Upper lobe of left lung (tissue), 6 donors: Measurements from ENCODE around the gene RBMX2. TPM values are rescaled to one million over a fixed set of nuclear protein-coding genes. Genes with fewer than 3 reads are reported as not detected.

Source experiments
- ATAC-seq, 2 donors: fragments of 200-7000 bp; cut with Tn5 transposase; one replicate each; pipeline ENCODE4 v1.9.1; 2022; ENCODE audit warnings: mild to moderate bottlenecking in 2 of 2, moderate library complexity in 2 of 2; ENCODE audit not compliant: low FRiP score in 2 of 2
- DNase-seq, 2 donors: peaks; one replicate each; pipeline ENCODE4 v3.0.0-alpha.2; 2019 to 2020
- H3K27ac ChIP-seq, 4 donors: fragments of 200-600 bp; sonication (generic); one replicate each; pipeline ENCODE4 v1.5.1; 2016 to 2019
- H3K27me3 ChIP-seq, 4 donors: fragments of 200-600 bp; sonication (generic); one replicate each; pipeline ENCODE4 v1.5.1; 2017 to 2019
- H3K36me3 ChIP-seq, 4 donors: fragments of 200-600 bp; sonication (generic); one replicate each; pipeline ENCODE4 v1.5.1; 2016 to 2019
- H3K4me1 ChIP-seq, 4 donors: fragments of 200-600 bp; sonication (generic); one replicate each; pipeline ENCODE4 v1.5.1; 2018 to 2019
- H3K4me3 ChIP-seq, 4 donors: fragments of 200-600 bp; sonication (generic); one replicate each; pipeline ENCODE4 v1.5.1; 2017 to 2019; ENCODE audit warnings: mild to moderate bottlenecking in 2 of 4, moderate library complexity in 1 of 4
- H3K9me3 ChIP-seq, 4 donors: fragments of 200-600 bp; sonication (generic); one replicate each; pipeline ENCODE4 v1.5.1; 2018 to 2019
- EP300 ChIP-seq, 4 donors: sonication (generic); formaldehyde crosslinking; IDR thresholded peaks; one replicate each; pipeline ENCODE4 v1.5.1; 2017; ENCODE audit warnings: antibody characterized with exemption in 4 of 4, control low read depth in 2 of 4
- POLR2A ChIP-seq, 4 donors: fragments of 450-650 bp; IDR thresholded peaks; one replicate each; pipeline ENCODE4 v1.5.1; 2016 to 2017; ENCODE audit warnings: antibody characterized with exemption in 4 of 4, mild to moderate bottlenecking in 2 of 4
- POLR2AphosphoS5 ChIP-seq, 2 donors: sonication (generic); formaldehyde crosslinking; IDR thresholded peaks; one replicate each; pipeline ENCODE4 v1.5.1; 2017; ENCODE audit warnings: antibody characterized with exemption in 2 of 2
- WGBS, 2 donors: methylation state at CpG; one replicate each; pipeline ENCODE4 v1.1.5; 2017 to 2018; 5-methylcytosine and 5-hydroxymethylcytosine counted together
- total RNA-seq, 6 donors: library from RNA; depleted of rRNA in 4 of 6; stranded (reverse); fragments of >200 nt in 4 of 6; gene quantifications; one replicate each; pipeline versions ENCODE4 v1.1.0 to v1.2.1, GENCODE V29; 2016 to 2021
- TF ChIP-seq, protein P1 (sequence below), 6 experiments: fragments of 450-650 bp in 4 of 6; fragments of 200-600 bp in 2 of 6; sonication (generic) in 2 of 6; IDR thresholded peaks; one replicate each; pipeline ENCODE4 v1.5.1; 2016 to 2019; ENCODE audit warnings: antibody characterized with exemption in 6 of 6
- donor health status: DM: no; HTN: no; CAD: no; lungs with moderate emphysema.
- donor health status: DM: no; HTN: yes; CAD: no; lungs with severe emphysema.

Gene RBMX2
- total RNA-seq, 6 donors from 2014 or later, result 6.0 to 21.0 (median 13.9) TPM

DNA sequence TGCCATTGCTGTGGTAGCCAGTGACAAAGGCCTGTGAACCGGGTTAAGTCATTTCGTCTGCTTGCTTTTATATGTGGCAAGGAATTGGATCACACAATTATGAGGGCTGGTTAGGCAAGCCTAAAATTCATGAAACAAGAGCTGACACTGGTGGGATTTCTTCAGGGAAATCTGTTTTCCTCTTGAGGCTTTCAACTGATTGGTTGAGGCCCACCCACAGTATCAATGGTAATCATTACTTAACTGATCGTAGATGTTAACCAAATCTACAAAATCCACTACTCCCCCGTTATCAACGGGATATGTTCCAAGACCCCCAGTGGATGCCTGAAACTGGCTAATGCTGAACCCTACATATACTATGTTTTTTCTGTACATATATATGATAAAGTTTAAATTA is 13.0 kb downstream of the RBMX2 start:
- no peak for DNase-seq
- H3K9me3 ChIP-seq, result no peaks in the 10 kb centered on the region
- H3K4me1 ChIP-seq, result no peaks in the 10 kb centered on the region
- H3K4me3 ChIP-seq, result no peak overlapping the region
- H3K36me3 ChIP-seq, result peaks cover 0 to 26% (median 6%) of the 10 kb centered on the region in 4 donors
- no peak for TF ChIP-seq POLR2A (IDR thresholded peaks at IDR 0.05)
- TF ChIP-seq EP300 (IDR thresholded peaks at IDR 0.05), result no peak
- no peak for TF ChIP-seq POLR2AphosphoS5 (IDR thresholded peaks at IDR 0.05)
- TF ChIP-seq, protein P1, sequence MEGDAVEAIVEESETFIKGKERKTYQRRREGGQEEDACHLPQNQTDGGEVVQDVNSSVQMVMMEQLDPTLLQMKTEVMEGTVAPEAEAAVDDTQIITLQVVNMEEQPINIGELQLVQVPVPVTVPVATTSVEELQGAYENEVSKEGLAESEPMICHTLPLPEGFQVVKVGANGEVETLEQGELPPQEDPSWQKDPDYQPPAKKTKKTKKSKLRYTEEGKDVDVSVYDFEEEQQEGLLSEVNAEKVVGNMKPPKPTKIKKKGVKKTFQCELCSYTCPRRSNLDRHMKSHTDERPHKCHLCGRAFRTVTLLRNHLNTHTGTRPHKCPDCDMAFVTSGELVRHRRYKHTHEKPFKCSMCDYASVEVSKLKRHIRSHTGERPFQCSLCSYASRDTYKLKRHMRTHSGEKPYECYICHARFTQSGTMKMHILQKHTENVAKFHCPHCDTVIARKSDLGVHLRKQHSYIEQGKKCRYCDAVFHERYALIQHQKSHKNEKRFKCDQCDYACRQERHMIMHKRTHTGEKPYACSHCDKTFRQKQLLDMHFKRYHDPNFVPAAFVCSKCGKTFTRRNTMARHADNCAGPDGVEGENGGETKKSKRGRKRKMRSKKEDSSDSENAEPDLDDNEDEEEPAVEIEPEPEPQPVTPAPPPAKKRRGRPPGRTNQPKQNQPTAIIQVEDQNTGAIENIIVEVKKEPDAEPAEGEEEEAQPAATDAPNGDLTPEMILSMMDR (IDR thresholded peaks at IDR 0.05), result no peak
- no peak overlapping the region for H3K27ac ChIP-seq
- H3K27me3 ChIP-seq, result no peaks in the 10 kb centered on the region
- ATAC-seq, result no peak
- WGBS, 2 donors, result 90 to 93% methylated on average over 3 to 5 of the region's 5 CpGs

GRCh38 chrX:130415201-130415600 is 13.4 kb downstream of the RBMX2 start:
- H3K4me1 ChIP-seq, result no peaks in the 10 kb centered on the region
- WGBS, 2 donors, result 81 to 94% methylated on average over 6 to 7 of the region's 7 CpGs
- H3K27me3 ChIP-seq, result no peaks in the 10 kb centered on the region
- ATAC-seq (no peak), DNase-seq (no peak)
- no peak overlapping the region for H3K4me3 ChIP-seq
- TF ChIP-seq EP300 (IDR thresholded peaks at IDR 0.05) (no peak), POLR2AphosphoS5 (IDR thresholded peaks at IDR 0.05) (no peak), POLR2A (IDR thresholded peaks at IDR 0.05) (no peak)
- TF ChIP-seq, protein P1 (IDR thresholded peaks at IDR 0.05), result no peak
- H3K9me3 ChIP-seq, result no peaks in the 10 kb centered on the region
- H3K36me3 ChIP-seq, result peaks cover 0 to 23% (median 6%) of the 10 kb centered on the region in 4 donors
- H3K27ac ChIP-seq, result no peak overlapping the region

GRCh38 chrX:130416785-130417184 is 15.0 kb downstream of the RBMX2 start:
- H3K27ac ChIP-seq, result no peak overlapping the region
- H3K4me1 ChIP-seq, result no peaks in the 10 kb centered on the region
- no peak overlapping the region for H3K4me3 ChIP-seq
- no peaks in the 10 kb centered on the region for H3K9me3 ChIP-seq
- peaks cover 0 to 10% (median 4%) of the 10 kb centered on the region in 4 donors for H3K36me3 ChIP-seq
- no peaks in the 10 kb centered on the region for H3K27me3 ChIP-seq
- no peak for DNase-seq
- no peak for ATAC-seq
- TF ChIP-seq EP300 (IDR thresholded peaks at IDR 0.05), result no peak
- TF ChIP-seq POLR2AphosphoS5 (IDR thresholded peaks at IDR 0.05), result no peak
- TF ChIP-seq, protein P1 (IDR thresholded peaks at IDR 0.05), result no peak
- TF ChIP-seq POLR2A (IDR thresholded peaks at IDR 0.05), result no peak
- WGBS, 2 donors, result 64 to 67% methylated on average over 2 to 4 of the region's 4 CpGs

GRCh38 chrX:130418066-130418465 is 16.3 kb downstream of the RBMX2 start:
- Histone ChIP-seq H3K9me3 (no peaks in the 10 kb centered on the region), H3K36me3 (peaks cover 0 to under 1% (median 0%) of the 10 kb centered on the region in 4 donors), H3K27me3 (no peaks in the 10 kb centered on the region), H3K4me3 (no peak overlapping the region), H3K4me1 (no peaks in the 10 kb centered on the region), H3K27ac (no peak overlapping the region)
- 74% methylated on average over 2 of the region's 2 CpGs; no CpG with 5 or more reads in 1 of the 2 donors for WGBS, 2 donors
- TF ChIP-seq POLR2A (IDR thresholded peaks at IDR 0.05), result no peak
- TF ChIP-seq EP300 (IDR thresholded peaks at IDR 0.05), result no peak
- TF ChIP-seq, protein P1 (IDR thresholded peaks at IDR 0.05), result no peak
- no peak for TF ChIP-seq POLR2AphosphoS5 (IDR thresholded peaks at IDR 0.05)
- DNase-seq, result no peak
- ATAC-seq, result no peak

GRCh38 chrX:130418740-130419139 is 17.0 kb downstream of the RBMX2 start:
- no peak for ATAC-seq
- no peak overlapping the region for H3K4me3 ChIP-seq
- 88 to 89% methylated on average over 1 to 4 of the region's 4 CpGs for WGBS, 2 donors

More at GRCh38 chrX:130418740-130419139, 17.0 kb downstream of the RBMX2 start:
- no peak overlapping the region for H3K27ac ChIP-seq
- no peaks in the 10 kb centered on the region for H3K9me3 ChIP-seq
- no peaks in the 10 kb centered on the region for H3K4me1 ChIP-seq
- H3K27me3 ChIP-seq, result no peaks in the 10 kb centered on the region
- no peak for DNase-seq
- no peaks in the 10 kb centered on the region for H3K36me3 ChIP-seq
- TF ChIP-seq, protein P1 (IDR thresholded peaks at IDR 0.05), result no peak
- no peak for TF ChIP-seq EP300 (IDR thresholded peaks at IDR 0.05)
- no peak for TF ChIP-seq POLR2A (IDR thresholded peaks at IDR 0.05)
- no peak for TF ChIP-seq POLR2AphosphoS5 (IDR thresholded peaks at IDR 0.05)
